Hepatocyte (in vitro differentiated cells): Measurements from ENCODE around the gene PHF3. TPM values are rescaled to one million over a fixed set of nuclear protein-coding genes. Genes with fewer than 3 reads are reported as not detected.

Source experiments
- DNase-seq: peaks from one replicate; pipeline ENCODE4 v3.0.0-alpha.2; 2016; ENCODE audit warnings: low spot score
- H2AFZ ChIP-seq: fragments of 200-600 bp; sonication (generic); 2 replicates; pipeline ENCODE4 v1.6.0; 2016; ENCODE audit warnings: antibody characterized with exemption, mild to moderate bottlenecking
- H3K27ac ChIP-seq: fragments of 200-600 bp; sonication (generic); 2 replicates; pipeline ENCODE4 v1.5.1; 2016; ENCODE audit warnings: mild to moderate bottlenecking
- H3K27me3 ChIP-seq: fragments of 200-600 bp; sonication (generic); 2 replicates; pipeline ENCODE4 v1.6.1; 2016
- H3K36me3 ChIP-seq: fragments of 200-600 bp; sonication (generic); replicated peaks from 2 replicates; pipeline ENCODE4 v1.5.1; 2016; ENCODE audit warnings: low read depth; ENCODE audit not compliant: insufficient read depth
- H3K4me1 ChIP-seq: fragments of 200-600 bp; sonication (generic); 2 replicates; pipeline ENCODE4 v1.5.1; 2016; ENCODE audit warnings: mild to moderate bottlenecking, moderate library complexity; ENCODE audit not compliant: insufficient read depth
- H3K4me2 ChIP-seq: fragments of 200-600 bp; sonication (generic); 2 replicates; pipeline ENCODE4 v1.6.0; 2016
- H3K4me3 ChIP-seq: fragments of 200-600 bp; sonication (generic); 2 replicates; pipeline ENCODE4 v1.5.1; 2016; ENCODE audit warnings: mild to moderate bottlenecking
- H3K79me2 ChIP-seq: fragments of 200-600 bp; sonication (generic); 2 replicates; pipeline ENCODE4 v1.6.0; 2017; ENCODE audit warnings: mild to moderate bottlenecking
- H3K9me2 ChIP-seq: fragments of 200-600 bp; sonication (generic); replicated peaks from 2 replicates; pipeline ENCODE4 v1.6.0; 2017; ENCODE audit warnings: mild to moderate bottlenecking; ENCODE audit not compliant: insufficient read depth
- H3K9me3 ChIP-seq: fragments of 200-600 bp; sonication (generic); 2 replicates; pipeline ENCODE4 v1.5.1; 2016; ENCODE audit warnings: low read depth, mild to moderate bottlenecking
- H4K20me1 ChIP-seq: fragments of 200-600 bp; sonication (generic); 2 replicates; pipeline ENCODE4 v1.6.0; 2016; ENCODE audit warnings: mild to moderate bottlenecking; ENCODE audit not compliant: insufficient read depth, poor library complexity, severe bottlenecking
- CTCF ChIP-seq: fragments of 200-600 bp; sonication (generic); IDR thresholded peaks from 2 replicates; pipeline ENCODE4 v1.5.1; 2016; ENCODE audit warnings: antibody characterized with exemption, mild to moderate bottlenecking; ENCODE audit not compliant: poor library complexity
- EZH2 ChIP-seq: fragments of 200-600 bp; sonication (generic); IDR thresholded peaks from 2 replicates; pipeline ENCODE4 v1.6.1; 2016; ENCODE audit warnings: antibody characterized with exemption, mild to moderate bottlenecking, borderline replicate concordance
- EZH2phosphoT487 ChIP-seq: fragments of 200-600 bp; sonication (generic); IDR thresholded peaks from one replicate; pipeline ENCODE4 v1.6.1; 2018; ENCODE audit warnings: antibody characterized with exemption, mild to moderate bottlenecking, low read depth, moderate library complexity; ENCODE audit not compliant: unreplicated experiment, severe bottlenecking
- WGBS: methylation state at CpG from one replicate; pipeline ENCODE4 v1.1.6; 2016; ENCODE audit warnings: low lambda C conversion rate; ENCODE audit errors: missing lambda C conversion rate; 5-methylcytosine and 5-hydroxymethylcytosine counted together
- polyA plus RNA-seq: library from polyadenylated mRNA; unstranded; fragments of >200 nt; fragmentation: Nextera tagmentation; extraction: Ambion mirVana; gene quantifications from 2 replicates; pipeline ENCODE4 v1.2.1, GENCODE V29; 2016
- small RNA-seq: library from RNA; depleted of rRNA; stranded (forward); fragments of <200 nt; gene quantifications from one replicate; pipeline ENCODE3, GENCODE V24; 2014
- total RNA-seq: library from RNA; depleted of rRNA; stranded (reverse); fragments of >200 nt; gene quantifications from 2 replicates; pipeline ENCODE4 v1.2.3, GENCODE V29; 2014

PHF3 gene
- total and polyA plus RNA-seq, 2 experiments from 2014 or later = 15.2 to 72.8 TPM

- Histone ChIP-seq H3K4me3 (no peak overlapping the region), H3K79me2 (no peaks in the 10 kb centered on the region), H3K36me3 (no peaks in the 10 kb centered on the region), H3K4me1 (no peaks in the 10 kb centered on the region), H2AFZ (no peak overlapping the region), H3K9me2 (no peaks in the 10 kb centered on the region), H4K20me1 (no peaks in the 10 kb centered on the region), H3K27ac (no peak overlapping the region), H3K4me2 (no peak overlapping the region), H3K9me3 (peaks cover 9% of the 10 kb centered on the region), H3K27me3 (no peaks in the 10 kb centered on the region)
- TF ChIP-seq EZH2phosphoT487 (no peak), CTCF (peak; percentile 5), EZH2 (no peak)
- no peak for DNase-seq
Observed at GRCh38 chr6:63759605-63760105, 124.1 kb downstream of the PHF3 start.

- no peak for DNase-seq
Observed at GRCh38 chr6:63760199-63760598, 124.6 kb downstream of the PHF3 start.

GRCh38 chr6:63764318-63764916 lies 128.8 kb downstream of the PHF3 start:
- TF ChIP-seq EZH2 (no peak), CTCF (peak; percentile 70), EZH2phosphoT487 (no peak)
- Histone ChIP-seq H3K27ac (no peak overlapping the region), H3K36me3 (no peaks in the 10 kb centered on the region), H3K9me2 (no peaks in the 10 kb centered on the region), H2AFZ (no peak overlapping the region), H3K27me3 (no peaks in the 10 kb centered on the region), H3K79me2 (no peaks in the 10 kb centered on the region), H4K20me1 (no peaks in the 10 kb centered on the region), H3K9me3 (no peaks in the 10 kb centered on the region), H3K4me2 (no peak overlapping the region), H3K4me3 (no peak overlapping the region), H3K4me1 (no peaks in the 10 kb centered on the region)
- DNase-seq = peak; percentile 65
- WGBS = 24% methylated on average over 4 of the region's 4 CpGs

More at GRCh38 chr6:63760199-63760598, 124.6 kb downstream of the PHF3 start:
- Histone ChIP-seq H3K36me3 (no peaks in the 10 kb centered on the region), H4K20me1 (no peaks in the 10 kb centered on the region), H3K27ac (no peak overlapping the region), H3K4me2 (no peak overlapping the region), H3K9me3 (peaks cover 9% of the 10 kb centered on the region), H3K4me3 (no peak overlapping the region), H3K79me2 (no peaks in the 10 kb centered on the region), H2AFZ (no peak overlapping the region), H3K27me3 (no peaks in the 10 kb centered on the region), H3K9me2 (no peaks in the 10 kb centered on the region), H3K4me1 (no peaks in the 10 kb centered on the region)
- no peak for TF ChIP-seq EZH2phosphoT487
- TF ChIP-seq CTCF = no peak
- TF ChIP-seq EZH2 = no peak

Small RNAs within 50 kb of the gene (small RNA-seq; reads per million reads assigned to genes)
- not detected for gene AL513043.1

Other genes with a start within 250 kb of the PHF3 start
- gene PTP4A1, start 63.3 kb upstream of the PHF3 start, total RNA-seq = 127 and 213 TPM in 2 replicates
- 200 and 264 TPM in 2 replicates for gene PTP4A1, start 63.3 kb upstream of the PHF3 start, polyA plus RNA-seq